Erythroblast (primary cell): Measurements from ENCODE around the gene MCF2L2.
"Not testable (repeated sequence)": the region's sequence is repeated elsewhere in the genome, so short reads cannot be mapped to it uniquely, and the experiment has no call there.

Source experiments
- DNase-seq, 2 experiments: peaks; one replicate each; lab custom pipeline; 2025; lab: John Stamatoyannopoulos, UW
- GATA1 ChIP-seq: IDR thresholded peaks from 2 replicates; pipeline ENCODE4 v1.6.1; 2011; ENCODE audit warnings: low read depth, mild to moderate bottlenecking, control low read depth, low read length, moderate library complexity
- POLR2A ChIP-seq: IDR thresholded peaks from 2 replicates; pipeline ENCODE4 v1.6.1; 2011; ENCODE audit warnings: mild to moderate bottlenecking, low read length

The MCF2L2 gene

GRCh38 chr3:183455089-183455488 lies 26.7 kb upstream of the MCF2L2 start:
- no peak for DNase-seq
- TF ChIP-seq GATA1 (no peak), POLR2A (no peak)

- DNase-seq, result peak in 1 of 2 experiments; percentile 16
- no peak for TF ChIP-seq POLR2A
Observed at GRCh38 chr3:183454064-183454463, 25.6 kb upstream of the MCF2L2 start.

GRCh38 chr3:183449791-183450190 lies 21.4 kb upstream of the MCF2L2 start:
- TF ChIP-seq POLR2A, result no peak
- no peak for TF ChIP-seq GATA1
- no peak for DNase-seq

GRCh38 chr3:183449391-183449790 lies 21.0 kb upstream of the MCF2L2 start:
- peak; percentile 29 to 41 for DNase-seq
- TF ChIP-seq POLR2A (no peak), GATA1 (no peak)

GRCh38 chr3:183448369-183449128 lies 20.1 kb upstream of the MCF2L2 start:
- peak in 1 of 2 experiments; percentile 26 for DNase-seq
- TF ChIP-seq GATA1 (no peak), POLR2A (no peak)

GRCh38 chr3:183447206-183448001 lies 19.0 kb upstream of the MCF2L2 start:
- TF ChIP-seq POLR2A, result peak; percentile 64
- no peak for TF ChIP-seq GATA1
- peak; percentile 85 to 89 for DNase-seq

- DNase-seq, result no peak
- TF ChIP-seq GATA1 (no peak), POLR2A (no peak)
Observed at GRCh38 chr3:183446838-183447205, 18.4 kb upstream of the MCF2L2 start.

GRCh38 chr3:183444748-183445147 lies 16.3 kb upstream of the MCF2L2 start:
- DNase-seq, result no peak
- no peak for TF ChIP-seq GATA1
- no peak for TF ChIP-seq POLR2A

GRCh38 chr3:183443395-183444385 lies 15.3 kb upstream of the MCF2L2 start:
- TF ChIP-seq GATA1, result no peak
- TF ChIP-seq POLR2A, result no peak
- DNase-seq, result no peak

- no peak for TF ChIP-seq GATA1
- no peak for TF ChIP-seq POLR2A
- no peak for DNase-seq
Observed at GRCh38 chr3:183442994-183443393, 14.6 kb upstream of the MCF2L2 start.

GRCh38 chr3:183440521-183440920 lies 12.1 kb upstream of the MCF2L2 start:
- not testable (repeated sequence) for DNase-seq

GRCh38 chr3:183439515-183439914 lies 11.1 kb upstream of the MCF2L2 start:
- DNase-seq, result no peak
- TF ChIP-seq GATA1, result no peak
- no peak for TF ChIP-seq POLR2A

GRCh38 chr3:183438735-183439134 lies 10.3 kb upstream of the MCF2L2 start:
- peak; percentile 48 to 52 for DNase-seq
- TF ChIP-seq POLR2A (no peak), GATA1 (no peak)
